ENCODE measurements around the gene ZAP70.

ZAP70 gene

GRCh38 chr2:97724946-97725688 lies 11.7 kb downstream of the ZAP70 start:
- TF ChIP-seq ZFX (IDR thresholded peaks at IDR 0.05; ENCODE audit: borderline replicate concordance): no peak
- TF ChIP-seq, protein P1, sequence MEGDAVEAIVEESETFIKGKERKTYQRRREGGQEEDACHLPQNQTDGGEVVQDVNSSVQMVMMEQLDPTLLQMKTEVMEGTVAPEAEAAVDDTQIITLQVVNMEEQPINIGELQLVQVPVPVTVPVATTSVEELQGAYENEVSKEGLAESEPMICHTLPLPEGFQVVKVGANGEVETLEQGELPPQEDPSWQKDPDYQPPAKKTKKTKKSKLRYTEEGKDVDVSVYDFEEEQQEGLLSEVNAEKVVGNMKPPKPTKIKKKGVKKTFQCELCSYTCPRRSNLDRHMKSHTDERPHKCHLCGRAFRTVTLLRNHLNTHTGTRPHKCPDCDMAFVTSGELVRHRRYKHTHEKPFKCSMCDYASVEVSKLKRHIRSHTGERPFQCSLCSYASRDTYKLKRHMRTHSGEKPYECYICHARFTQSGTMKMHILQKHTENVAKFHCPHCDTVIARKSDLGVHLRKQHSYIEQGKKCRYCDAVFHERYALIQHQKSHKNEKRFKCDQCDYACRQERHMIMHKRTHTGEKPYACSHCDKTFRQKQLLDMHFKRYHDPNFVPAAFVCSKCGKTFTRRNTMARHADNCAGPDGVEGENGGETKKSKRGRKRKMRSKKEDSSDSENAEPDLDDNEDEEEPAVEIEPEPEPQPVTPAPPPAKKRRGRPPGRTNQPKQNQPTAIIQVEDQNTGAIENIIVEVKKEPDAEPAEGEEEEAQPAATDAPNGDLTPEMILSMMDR (IDR thresholded peaks at IDR 0.05): no peak
- H3K27ac ChIP-seq: no peak overlapping the region

GRCh38 chr2:97726261-97727064 lies 13.1 kb downstream of the ZAP70 start:
- TF ChIP-seq, protein P1 (IDR thresholded peaks at IDR 0.05): no peak
- TF ChIP-seq ZFX (IDR thresholded peaks at IDR 0.05; ENCODE audit: borderline replicate concordance): no peak
- H3K27ac ChIP-seq: no peak overlapping the region

DNA sequence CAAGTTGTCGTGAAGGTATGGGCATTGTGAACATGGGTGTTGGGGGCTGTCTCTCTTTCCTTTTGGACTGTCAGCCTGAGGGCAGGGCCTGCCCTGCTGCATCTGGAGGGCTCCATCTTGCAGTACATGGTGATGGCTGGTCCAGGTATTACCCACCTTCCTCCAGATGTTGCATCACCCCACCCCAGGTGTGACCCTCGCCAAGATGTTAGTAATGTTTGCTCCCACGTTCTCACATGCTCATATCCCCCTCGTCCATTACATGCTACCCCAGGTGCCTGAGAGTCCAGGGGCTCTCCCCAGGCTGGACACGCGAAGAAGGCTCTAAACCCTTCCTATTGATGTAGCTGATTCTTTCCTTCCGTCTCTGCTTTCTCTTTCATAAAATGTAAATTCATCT lies 13.9 kb downstream of the ZAP70 start:
- no peak for TF ChIP-seq ZFX (IDR thresholded peaks at IDR 0.05; ENCODE audit: borderline replicate concordance)
- TF ChIP-seq, protein P1 (IDR thresholded peaks at IDR 0.05): no peak
- H3K27ac ChIP-seq: no peak overlapping the region

GRCh38 chr2:97728091-97728731 lies 14.8 kb downstream of the ZAP70 start:
- H3K27ac ChIP-seq: no peak overlapping the region
- no peak for TF ChIP-seq ZFX (IDR thresholded peaks at IDR 0.05; ENCODE audit: borderline replicate concordance)

DNA sequence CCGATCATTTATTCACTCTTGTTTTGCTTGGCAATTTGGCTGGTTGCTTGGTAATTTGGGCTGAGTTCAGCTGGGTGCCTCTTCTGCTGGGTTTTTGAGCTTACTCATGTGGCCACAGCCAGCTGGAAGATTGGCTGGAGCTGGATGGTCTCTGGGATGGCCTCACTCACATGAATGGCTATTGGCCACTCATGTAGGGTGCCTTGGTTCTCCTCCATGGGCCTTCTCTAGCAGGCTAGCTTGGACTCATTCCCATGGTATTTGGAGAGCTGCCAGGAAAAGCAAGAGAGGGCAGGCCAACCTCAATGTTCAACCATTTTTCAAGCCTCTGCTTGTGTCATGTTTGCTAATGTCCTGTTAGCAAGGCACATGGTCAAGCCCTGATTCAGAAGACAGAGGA lies 16.9 kb downstream of the ZAP70 start:
- no peak for TF ChIP-seq ZFX (IDR thresholded peaks at IDR 0.05; ENCODE audit: borderline replicate concordance)
- TF ChIP-seq, protein P1 (IDR thresholded peaks at IDR 0.05): no peak
- H3K27ac ChIP-seq: no peak overlapping the region

- H3K27ac ChIP-seq: no peak overlapping the region
These were observed 18.1 kb downstream of the ZAP70 start for GRCh38 chr2:97731274-97732020.

More at GRCh38 chr2:97731274-97732020, 18.1 kb downstream of the ZAP70 start:
- no peak for TF ChIP-seq ZFX (IDR thresholded peaks at IDR 0.05; ENCODE audit: borderline replicate concordance)
- TF ChIP-seq, protein P1 (IDR thresholded peaks at IDR 0.05): no peak

All from 22Rv1 (cell line).